ENCODE measurements around the gene APLP2.

- TF ChIP-seq CTCF (IDR thresholded peaks at IDR 0.05; ENCODE audit: insufficient read depth, low read length, poor library complexity, severe bottlenecking) = no peak
- TF ChIP-seq EZH2phosphoT487 (conservative IDR thresholded peaks at IDR 0.05; ENCODE audit: low read length) = no peak
These were observed 108.1 kb downstream of the APLP2 start for GRCh38 chr11:130177782-130178181.
